Measurements from ENCODE around the gene PFKFB4.

DNA sequence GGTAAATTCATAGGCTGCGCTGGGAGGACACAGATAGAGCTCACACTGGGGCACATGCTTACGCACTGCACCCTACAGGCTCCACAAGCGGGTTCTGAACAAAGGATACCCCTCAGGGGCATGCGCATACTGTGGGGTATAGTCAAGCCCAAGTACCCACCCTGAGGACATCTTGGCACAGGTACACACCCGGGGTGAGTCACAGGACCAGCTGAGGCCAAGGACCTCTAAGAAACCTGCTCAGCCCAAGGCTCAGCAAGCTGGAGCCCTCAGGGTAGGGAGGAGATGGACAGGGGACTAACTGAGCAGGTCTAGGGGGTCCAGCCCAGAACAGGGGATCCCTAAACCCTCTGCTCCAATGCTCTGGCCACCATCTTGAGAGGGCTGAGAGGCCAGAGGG lies 55.9 kb downstream of the PFKFB4 start:
- TF ChIP-seq, protein P1, sequence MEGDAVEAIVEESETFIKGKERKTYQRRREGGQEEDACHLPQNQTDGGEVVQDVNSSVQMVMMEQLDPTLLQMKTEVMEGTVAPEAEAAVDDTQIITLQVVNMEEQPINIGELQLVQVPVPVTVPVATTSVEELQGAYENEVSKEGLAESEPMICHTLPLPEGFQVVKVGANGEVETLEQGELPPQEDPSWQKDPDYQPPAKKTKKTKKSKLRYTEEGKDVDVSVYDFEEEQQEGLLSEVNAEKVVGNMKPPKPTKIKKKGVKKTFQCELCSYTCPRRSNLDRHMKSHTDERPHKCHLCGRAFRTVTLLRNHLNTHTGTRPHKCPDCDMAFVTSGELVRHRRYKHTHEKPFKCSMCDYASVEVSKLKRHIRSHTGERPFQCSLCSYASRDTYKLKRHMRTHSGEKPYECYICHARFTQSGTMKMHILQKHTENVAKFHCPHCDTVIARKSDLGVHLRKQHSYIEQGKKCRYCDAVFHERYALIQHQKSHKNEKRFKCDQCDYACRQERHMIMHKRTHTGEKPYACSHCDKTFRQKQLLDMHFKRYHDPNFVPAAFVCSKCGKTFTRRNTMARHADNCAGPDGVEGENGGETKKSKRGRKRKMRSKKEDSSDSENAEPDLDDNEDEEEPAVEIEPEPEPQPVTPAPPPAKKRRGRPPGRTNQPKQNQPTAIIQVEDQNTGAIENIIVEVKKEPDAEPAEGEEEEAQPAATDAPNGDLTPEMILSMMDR (IDR thresholded peaks at IDR 0.05) = no peak
- TF ChIP-seq POLR2A (IDR thresholded peaks at IDR 0.05) = no peak
